ENCODE measurements around the gene KDELR3. TPM values are rescaled to one million over a fixed set of nuclear protein-coding genes. Genes with fewer than 3 reads are reported as not detected.

KDELR3 gene
- total RNA-seq, 1 experiment from 2014 or later = 33.1 TPM

- no peaks in the 10 kb centered on the region for H3K9me2 ChIP-seq (ENCODE audit: insufficient read depth)
- TF ChIP-seq FOSL1 (IDR thresholded peaks at IDR 0.05; ENCODE audit: low read depth) (no peak), ZBTB33 (IDR thresholded peaks at IDR 0.05; ENCODE audit: extremely low read depth, insufficient replicate concordance, low read length) (no peak), ZFX (IDR thresholded peaks at IDR 0.05) (no peak), RAD21 (IDR thresholded peaks at IDR 0.05; ENCODE audit: low read depth) (no peak), ELF1 (IDR thresholded peaks at IDR 0.05; ENCODE audit: borderline replicate concordance, low read depth) (no peak)
- DNase-seq (ENCODE audit: low read depth, low spot score) (no peak), ATAC-seq (no peak)
- no peak overlapping the region for H3K27ac ChIP-seq (ENCODE audit: low read depth, low read length)
- no peaks in the 10 kb centered on the region for H3K79me2 ChIP-seq (ENCODE audit: insufficient read depth, low read length)
- RAD21 ChIA-PET (ENCODE audit: low non-redundant PET in 1 of 2, low total read pairs in 2 of 2, uncharacterized antibody in 2 of 2, unreplicated experiment in 2 of 2) = no interaction called here
- intact Hi-C loops (cut with micrococcal nuclease) = no loop called here
- H3K4me3 ChIP-seq (replicated peaks in 1 of 2; ENCODE audit: low read depth in 1 of 2, low read length in 2 of 2) = no peak overlapping the region
- no TSS peak for BruUV-seq (replicated peaks)
- no peaks in the 10 kb centered on the region for H4K20me1 ChIP-seq (ENCODE audit: insufficient read depth)
- no peaks in the 10 kb centered on the region for H3K27me3 ChIP-seq (ENCODE audit: insufficient read depth, low read length)
- no peaks in the 10 kb centered on the region for H3K36me3 ChIP-seq (ENCODE audit: control insufficient read depth in 1 of 2, insufficient read depth in 2 of 2, low read length in 2 of 2)
- POLR2A ChIA-PET = no interaction called here
- CTCF ChIA-PET = interaction anchor here (1.6 kb wide), 1 partner anchor 16 kb away, joined by 4 read pairs; no protein-coding TSS in a partner anchor
- H3K4me2 ChIP-seq (ENCODE audit: low read length) = no peak overlapping the region
- no peaks in the 10 kb centered on the region for H3K9me3 ChIP-seq (ENCODE audit: control insufficient read depth in 1 of 2, insufficient read depth in 1 of 2, low read depth in 1 of 2, low read length in 2 of 2)
- H3K4me1 ChIP-seq (ENCODE audit: control insufficient read depth in 1 of 2, insufficient read depth in 2 of 2, low read length in 2 of 2) = peaks cover 0 to 24% of the 10 kb centered on the region in 2 experiments; a peak in 1 of 4 replicates
- H2AFZ ChIP-seq (ENCODE audit: low read depth, low read length, poor library complexity, severe bottlenecking) = no peak overlapping the region
- H3K9ac ChIP-seq (ENCODE audit: low read length) = no peak overlapping the region
Observed at GRCh38 chr22:38428714-38429113, 39.2 kb upstream of the KDELR3 start.

- Histone ChIP-seq H3K4me1 (ENCODE audit: control insufficient read depth in 1 of 2, insufficient read depth in 2 of 2, low read length in 2 of 2) (peaks cover 0 to 15% of the 10 kb centered on the region in 2 experiments; a peak in 1 of 4 replicates), H3K9me2 (ENCODE audit: insufficient read depth) (no peaks in the 10 kb centered on the region), H3K9ac (ENCODE audit: low read length) (no peak overlapping the region), H3K36me3 (ENCODE audit: control insufficient read depth in 1 of 2, insufficient read depth in 2 of 2, low read length in 2 of 2) (no peaks in the 10 kb centered on the region), H4K20me1 (ENCODE audit: insufficient read depth) (no peaks in the 10 kb centered on the region), H3K4me3 (replicated peaks in 1 of 2; ENCODE audit: low read depth in 1 of 2, low read length in 2 of 2) (no peak overlapping the region), H3K9me3 (ENCODE audit: control insufficient read depth in 1 of 2, insufficient read depth in 1 of 2, low read depth in 1 of 2, low read length in 2 of 2) (no peaks in the 10 kb centered on the region), H3K4me2 (ENCODE audit: low read length) (no peak overlapping the region), H3K27ac (ENCODE audit: low read depth, low read length) (no peak overlapping the region), H2AFZ (ENCODE audit: low read depth, low read length, poor library complexity, severe bottlenecking) (no peak overlapping the region), H3K79me2 (ENCODE audit: insufficient read depth, low read length) (no peaks in the 10 kb centered on the region), H3K27me3 (ENCODE audit: insufficient read depth, low read length) (no peaks in the 10 kb centered on the region)
- TF ChIP-seq EZH2phosphoT487 (IDR thresholded peaks at IDR 0.05; ENCODE audit: borderline replicate concordance) = no peak
- no peak for TF ChIP-seq ELF1 (IDR thresholded peaks at IDR 0.05; ENCODE audit: borderline replicate concordance, low read depth)
- DNase-seq (ENCODE audit: low read depth, low spot score) (no peak), ATAC-seq (no peak)
- no TSS peak for BruUV-seq (replicated peaks)
- CTCF ChIA-PET = interaction anchor here (1.6 kb wide), 1 partner anchor 17 kb away, joined by 4 read pairs; no protein-coding TSS in a partner anchor
- intact Hi-C loops (cut with micrococcal nuclease) = no loop called here
- POLR2A ChIA-PET = no interaction called here
- RAD21 ChIA-PET (ENCODE audit: low non-redundant PET in 1 of 2, low total read pairs in 2 of 2, uncharacterized antibody in 2 of 2, unreplicated experiment in 2 of 2) = no interaction called here
Observed at GRCh38 chr22:38429499-38430068, 38.3 kb upstream of the KDELR3 start.

Measured in HCT116 (cell line).